ENCODE results near the gene RNF25.

DNA sequence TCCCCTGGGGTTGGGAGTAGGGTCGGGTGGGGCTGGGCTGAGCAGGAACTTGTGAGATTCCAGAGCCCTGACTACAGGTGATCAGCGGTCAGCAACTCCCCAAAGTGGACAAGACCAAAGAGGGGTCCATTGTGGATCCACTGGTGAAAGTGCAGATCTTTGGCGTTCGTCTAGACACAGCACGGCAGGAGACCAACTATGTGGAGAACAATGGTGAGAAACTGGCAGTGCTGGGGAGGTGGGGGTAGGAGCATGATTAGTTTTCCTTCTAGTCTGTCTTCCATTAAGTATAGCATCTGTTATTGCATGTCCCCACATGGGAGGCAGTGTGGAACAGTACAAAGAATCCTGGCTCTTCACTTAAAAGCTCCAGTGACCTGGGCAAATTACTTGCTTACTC lies 36.1 kb downstream of the RNF25 start:
- no peak for TF ChIP-seq EZH2 (IDR thresholded peaks at IDR 0.05; ENCODE audit: insufficient read depth, low read length)
- TF ChIP-seq, protein P1, sequence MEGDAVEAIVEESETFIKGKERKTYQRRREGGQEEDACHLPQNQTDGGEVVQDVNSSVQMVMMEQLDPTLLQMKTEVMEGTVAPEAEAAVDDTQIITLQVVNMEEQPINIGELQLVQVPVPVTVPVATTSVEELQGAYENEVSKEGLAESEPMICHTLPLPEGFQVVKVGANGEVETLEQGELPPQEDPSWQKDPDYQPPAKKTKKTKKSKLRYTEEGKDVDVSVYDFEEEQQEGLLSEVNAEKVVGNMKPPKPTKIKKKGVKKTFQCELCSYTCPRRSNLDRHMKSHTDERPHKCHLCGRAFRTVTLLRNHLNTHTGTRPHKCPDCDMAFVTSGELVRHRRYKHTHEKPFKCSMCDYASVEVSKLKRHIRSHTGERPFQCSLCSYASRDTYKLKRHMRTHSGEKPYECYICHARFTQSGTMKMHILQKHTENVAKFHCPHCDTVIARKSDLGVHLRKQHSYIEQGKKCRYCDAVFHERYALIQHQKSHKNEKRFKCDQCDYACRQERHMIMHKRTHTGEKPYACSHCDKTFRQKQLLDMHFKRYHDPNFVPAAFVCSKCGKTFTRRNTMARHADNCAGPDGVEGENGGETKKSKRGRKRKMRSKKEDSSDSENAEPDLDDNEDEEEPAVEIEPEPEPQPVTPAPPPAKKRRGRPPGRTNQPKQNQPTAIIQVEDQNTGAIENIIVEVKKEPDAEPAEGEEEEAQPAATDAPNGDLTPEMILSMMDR (IDR thresholded peaks at IDR 0.05; ENCODE audit: insufficient read depth, low read depth, low read length) = no peak
